GM10847 (cell line): ENCODE results near the gene SND1.

ENCODE experiments used
- POLR2A ChIP-seq: IDR thresholded peaks from 2 replicates; pipeline ENCODE4 v1.6.1; 2011; ENCODE audit not compliant: insufficient read length; ENCODE audit errors: extremely low read depth

The SND1 gene

GRCh38 chr7:127946111-127946510, 294.1 kb downstream of the SND1 start:
- TF ChIP-seq POLR2A: no peak

- no peak for TF ChIP-seq POLR2A
Observed at GRCh38 chr7:127946847-127947246, 294.9 kb downstream of the SND1 start.

GRCh38 chr7:127948312-127948711, 296.3 kb downstream of the SND1 start:
- TF ChIP-seq POLR2A: no peak

DNA sequence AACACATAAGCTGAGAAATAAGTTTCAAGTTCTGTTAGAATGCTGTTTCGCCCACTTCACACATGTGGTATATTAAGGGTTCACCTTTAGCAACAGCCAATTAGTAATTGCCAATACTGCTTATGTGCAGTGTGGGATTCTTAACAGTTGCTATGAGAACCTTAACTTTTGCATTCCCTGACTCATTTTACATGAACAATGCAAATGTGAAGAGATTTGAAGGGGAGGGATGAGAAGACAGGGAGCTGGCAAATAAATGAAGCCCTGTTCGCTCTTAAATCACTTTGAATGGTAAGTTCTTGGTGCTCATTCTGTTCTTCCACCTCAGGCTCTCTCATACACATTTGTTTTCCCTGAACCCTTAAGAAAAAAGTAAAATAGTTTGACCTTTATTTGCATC, 296.9 kb downstream of the SND1 start:
- TF ChIP-seq POLR2A: no peak

- no peak for TF ChIP-seq POLR2A
Observed at GRCh38 chr7:127949769-127950222, 297.8 kb downstream of the SND1 start.

GRCh38 chr7:127950233-127950935, 298.4 kb downstream of the SND1 start:
- TF ChIP-seq POLR2A: no peak

DNA sequence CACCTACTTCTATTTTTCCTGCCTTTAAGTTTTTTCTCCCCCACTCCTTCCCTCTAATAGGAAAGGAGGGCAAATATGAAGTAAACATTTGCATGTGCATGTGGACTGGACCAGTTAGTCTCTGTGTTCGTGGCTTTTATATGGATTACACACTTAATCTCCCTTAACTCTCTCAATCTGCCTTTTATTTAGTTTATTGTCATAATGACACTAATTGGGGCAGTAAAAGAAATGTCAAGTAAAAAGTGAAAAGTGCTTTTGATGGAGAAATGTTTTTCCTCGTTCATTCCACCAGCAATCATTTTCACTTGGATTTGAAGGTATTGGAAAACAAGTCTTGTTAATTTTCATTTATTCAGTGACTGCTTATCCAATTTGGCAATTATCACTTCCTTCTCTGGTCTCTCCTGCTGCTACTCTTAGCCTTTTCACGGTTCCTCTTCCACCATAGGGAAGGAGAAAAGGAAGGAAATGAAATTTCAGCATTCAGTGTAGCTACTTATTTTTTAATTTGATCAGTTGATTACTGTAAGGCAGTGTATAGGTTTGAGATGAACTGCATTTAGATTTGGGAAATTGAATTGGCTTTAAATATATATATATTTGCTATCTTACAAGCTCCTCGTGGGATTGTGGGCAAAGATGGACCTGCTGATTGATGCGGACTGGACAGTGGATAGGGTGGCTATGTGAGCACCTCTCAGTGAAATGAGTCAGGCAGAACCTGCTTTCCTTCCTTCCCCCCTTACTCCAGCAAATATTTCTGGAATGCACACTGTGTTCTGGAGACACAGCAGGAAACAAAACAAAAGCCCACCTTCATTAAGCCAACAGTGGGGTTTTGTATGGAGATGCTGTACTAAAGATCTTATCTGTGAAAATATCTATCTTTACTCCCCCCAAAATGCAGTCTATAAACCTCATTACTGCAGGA, 301.7 kb downstream of the SND1 start:
- TF ChIP-seq POLR2A: no peak

DNA sequence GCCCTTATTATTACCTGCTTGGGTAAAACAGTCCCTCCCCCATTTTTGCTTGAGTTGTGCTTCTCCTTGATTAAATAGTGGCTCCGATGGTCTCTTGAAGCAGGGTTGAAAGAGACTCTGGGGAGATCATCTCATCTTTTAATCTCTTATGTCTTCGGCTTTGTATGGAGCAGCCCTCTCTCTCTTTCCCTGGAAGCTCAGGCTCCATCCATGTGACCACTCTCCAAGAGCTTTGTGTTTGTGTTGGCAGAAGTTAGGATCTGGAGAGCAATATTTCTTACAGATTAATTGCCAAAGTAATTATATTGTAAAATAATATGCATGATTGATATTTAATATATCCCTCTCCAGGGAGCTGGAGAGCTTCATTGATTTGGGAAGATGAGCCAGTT, 302.4 kb downstream of the SND1 start:
- TF ChIP-seq POLR2A: no peak

DNA sequence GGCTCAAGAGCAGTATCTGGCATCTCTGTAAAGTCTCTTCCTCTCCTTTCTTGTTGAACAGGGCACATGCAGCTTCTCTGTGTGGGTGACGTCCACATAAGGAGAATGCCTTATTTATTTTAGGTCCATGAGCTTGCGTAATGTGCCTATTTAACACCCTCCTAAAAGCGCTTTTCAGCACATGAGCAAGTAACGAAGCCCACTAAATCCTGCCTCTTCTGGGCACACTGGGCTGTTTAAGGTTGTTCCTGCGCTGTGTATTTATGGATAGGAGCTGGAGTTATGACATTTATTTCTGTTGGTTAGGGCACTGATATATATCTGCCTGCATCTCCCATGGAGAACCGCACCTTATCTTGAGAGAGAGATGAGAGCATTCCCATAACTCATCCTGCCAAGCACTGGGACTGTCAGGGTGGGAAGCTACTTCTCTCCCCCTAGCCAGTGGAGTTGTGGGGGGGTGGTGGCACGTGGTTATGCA, 303.1 kb downstream of the SND1 start:
- TF ChIP-seq POLR2A: no peak

GRCh38 chr7:127957886-127958285, 305.9 kb downstream of the SND1 start:
- TF ChIP-seq POLR2A: no peak

DNA sequence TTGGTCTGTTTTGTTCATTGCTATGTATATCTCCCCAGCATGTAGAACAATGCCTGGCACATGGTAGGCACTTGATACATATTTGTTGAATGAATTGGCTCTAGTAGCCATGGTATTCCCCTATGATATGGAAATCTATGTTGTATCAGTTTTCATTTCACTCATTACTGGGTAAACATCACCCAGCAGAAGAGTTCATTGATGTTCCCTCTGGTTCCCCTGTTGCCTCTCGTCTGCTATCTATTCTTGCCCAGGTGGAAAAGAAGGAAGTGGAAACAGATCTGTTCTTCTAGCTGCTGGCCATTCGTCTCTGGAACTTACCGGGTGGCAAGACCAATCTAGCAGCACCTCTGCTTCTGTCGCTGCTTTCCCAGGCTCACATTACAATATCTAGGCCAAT, 307.8 kb downstream of the SND1 start:
- no peak for TF ChIP-seq POLR2A

DNA sequence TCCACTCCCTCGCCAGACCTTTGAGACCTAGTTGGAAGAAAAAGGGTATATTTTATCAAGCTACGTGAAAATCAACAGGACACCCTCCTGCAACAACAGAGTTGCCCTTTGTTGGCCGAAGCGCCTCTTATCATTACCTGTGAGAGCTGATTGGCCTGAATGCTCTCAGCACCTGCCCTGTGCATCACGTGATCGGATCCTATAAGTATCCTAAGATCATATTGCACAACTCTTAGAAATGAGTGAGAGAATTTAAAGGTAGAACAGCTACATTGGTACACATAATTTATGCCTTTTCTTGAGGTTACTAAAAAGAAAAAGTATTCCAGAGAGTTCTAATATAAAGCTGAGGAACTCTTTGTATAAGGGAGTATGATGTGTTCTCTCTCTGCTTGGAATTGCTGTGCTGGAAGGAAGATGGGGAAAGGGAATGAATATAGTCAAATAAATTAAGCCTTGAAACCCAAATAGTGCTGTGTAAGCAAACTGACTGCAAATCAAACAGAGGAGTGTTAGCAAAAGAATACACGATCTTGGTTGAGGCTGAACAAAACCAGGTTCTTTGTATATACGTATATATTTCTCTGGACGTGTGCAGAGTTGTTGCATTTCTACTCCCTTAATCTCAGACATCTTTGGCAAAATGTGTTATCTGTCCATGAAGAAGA, 309.9 kb downstream of the SND1 start:
- TF ChIP-seq POLR2A: no peak

DNA sequence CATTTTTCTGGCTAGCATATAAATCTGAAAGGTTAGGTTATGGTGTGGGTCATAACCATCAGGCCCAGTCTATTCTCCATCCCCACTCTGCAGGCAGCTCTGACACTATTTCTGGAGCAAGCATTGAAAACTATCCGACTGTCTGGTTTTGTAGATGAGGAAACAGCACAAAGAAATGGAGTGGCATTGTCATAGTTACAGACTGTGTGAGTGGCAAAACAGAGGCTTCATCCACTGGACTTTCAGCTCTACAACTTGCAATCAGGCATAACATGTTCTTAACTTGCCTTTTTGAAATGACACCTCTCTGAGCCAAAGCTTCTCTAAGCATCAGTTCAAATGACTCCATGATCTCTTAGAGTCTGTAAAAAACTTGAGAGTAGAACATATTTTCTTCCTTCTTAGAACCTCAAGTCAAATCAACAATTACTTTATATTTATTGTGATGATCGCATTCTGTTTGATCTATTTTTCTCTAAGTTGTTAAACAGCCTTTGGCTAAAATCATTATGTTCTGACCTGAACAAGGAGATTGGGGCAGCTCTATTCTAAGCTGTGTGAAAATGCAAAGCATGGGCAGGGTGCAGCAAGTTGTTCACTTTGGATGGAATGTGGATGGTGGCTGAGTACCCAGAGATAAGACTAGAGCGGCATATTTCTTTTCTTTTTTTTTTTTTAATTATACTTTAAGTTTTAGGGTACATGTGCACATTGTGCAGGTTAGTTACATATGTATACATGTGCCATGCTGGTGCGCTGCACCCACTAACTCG, 310.8 kb downstream of the SND1 start:
- TF ChIP-seq POLR2A: no peak

GRCh38 chr7:127967281-127967680, 315.3 kb downstream of the SND1 start:
- TF ChIP-seq POLR2A: no peak

DNA sequence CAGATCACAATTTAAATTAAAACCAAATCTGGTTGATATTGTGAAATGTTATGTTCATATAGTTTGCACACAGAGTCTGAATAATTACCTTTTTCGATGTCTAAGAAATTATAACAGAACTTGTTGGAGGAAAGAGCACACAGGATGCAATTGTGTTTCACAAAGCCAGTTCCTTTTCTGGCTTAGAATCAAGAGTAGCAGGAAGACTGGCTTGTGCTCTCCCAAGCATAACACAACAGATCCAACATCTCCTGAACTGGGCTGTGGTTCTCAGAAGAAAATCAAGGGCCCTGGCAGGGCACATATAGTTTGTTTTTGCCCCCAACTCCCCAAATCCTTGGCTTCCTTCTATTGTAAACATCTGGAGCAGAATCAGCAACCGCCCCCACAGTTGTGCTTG, 316.6 kb downstream of the SND1 start:
- no peak for TF ChIP-seq POLR2A
